RWPE1 (cell line): ENCODE results near the gene SNTG2.

Experiments used
- CTCF ChIA-PET: fragments of 350-600 bp; sonication (Branson Sonifier 250); formaldehyde crosslinking; extraction: SDS; loops from one replicate; lab custom pipeline; 2021; lab: Yijun Ruan, JAX
- POLR2A ChIA-PET: fragments of 400-600 bp; formaldehyde crosslinking; extraction: SDS; loops from one replicate; lab custom pipeline; 2020; ENCODE audit warnings: antibody characterized with exemption; ENCODE audit not compliant: low non-redundant PET; lab: Yijun Ruan, JAX
- DNase-seq: peaks from one replicate; pipeline ENCODE4 v3.0.0; 2012; ENCODE audit warnings: low spot score
- H3K27ac ChIP-seq: fragments of 450-650 bp; 2 replicates; pipeline ENCODE4 v1.5.1; 2017
- TF ChIP-seq, protein P1 (sequence below): fragments of 450-650 bp; conservative IDR thresholded peaks from 2 replicates; pipeline ENCODE4 v1.5.1; 2017; ENCODE audit warnings: low read depth, mild to moderate bottlenecking

The SNTG2 gene

DNA sequence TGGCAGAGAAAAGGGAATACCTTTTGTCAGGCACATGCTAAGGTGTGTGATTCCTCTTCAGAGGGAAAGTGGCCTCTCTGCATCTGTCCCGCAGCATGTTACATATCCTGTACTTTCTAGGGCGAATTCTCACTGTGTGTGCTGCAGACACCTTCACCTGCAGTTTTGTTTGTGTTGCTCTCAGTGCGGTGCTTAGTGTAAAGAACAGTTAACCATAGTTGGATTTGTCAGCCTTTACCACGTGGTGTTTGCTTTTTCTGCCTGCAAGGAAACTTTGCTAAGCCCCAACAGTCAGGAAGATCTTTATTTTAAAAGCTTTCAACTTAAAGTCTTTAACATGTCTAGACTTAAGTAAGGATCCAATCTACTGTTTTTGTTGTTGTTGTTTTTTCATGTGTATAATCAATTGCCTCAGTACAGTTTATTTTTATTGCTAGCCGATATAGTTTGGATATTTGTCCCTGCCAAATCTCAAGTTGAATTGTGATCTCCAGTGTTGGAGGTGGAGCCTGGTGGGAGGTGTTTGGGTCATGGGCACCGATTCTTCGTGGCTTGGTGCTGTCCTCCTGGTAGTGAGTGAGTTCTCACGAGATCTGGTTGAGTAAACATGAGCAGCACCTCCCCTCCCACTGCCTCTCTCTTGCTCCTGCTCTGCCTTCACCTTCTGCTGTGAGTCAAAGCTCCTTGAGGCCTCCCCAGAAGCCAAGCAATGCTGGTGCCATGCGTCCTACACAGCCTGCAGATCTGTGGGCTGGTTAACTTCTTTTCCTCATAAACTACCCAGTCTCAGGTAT is 90.6 kb downstream of the SNTG2 start:
- DNase-seq = no peak

DNA sequence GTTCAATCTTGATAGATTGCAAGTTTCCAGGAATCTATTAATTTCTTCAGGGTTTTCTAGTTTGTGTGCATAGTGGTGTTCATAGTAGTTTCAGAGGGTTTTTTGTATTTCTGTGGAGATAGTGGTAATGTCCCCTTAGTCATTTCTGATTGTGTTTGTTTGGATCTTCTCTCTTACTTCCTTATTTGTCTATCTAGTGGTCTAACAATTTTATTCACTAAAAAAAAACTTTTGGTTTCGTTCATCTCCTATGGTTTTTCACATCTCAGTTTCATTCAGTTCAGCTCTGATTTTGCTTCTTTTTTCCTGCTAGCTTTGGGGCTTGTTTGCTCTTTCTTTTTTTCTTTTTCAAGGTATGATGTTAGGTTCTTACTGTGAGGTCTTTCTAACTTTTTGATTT is 94.5 kb downstream of the SNTG2 start:
- TF ChIP-seq, protein P1, sequence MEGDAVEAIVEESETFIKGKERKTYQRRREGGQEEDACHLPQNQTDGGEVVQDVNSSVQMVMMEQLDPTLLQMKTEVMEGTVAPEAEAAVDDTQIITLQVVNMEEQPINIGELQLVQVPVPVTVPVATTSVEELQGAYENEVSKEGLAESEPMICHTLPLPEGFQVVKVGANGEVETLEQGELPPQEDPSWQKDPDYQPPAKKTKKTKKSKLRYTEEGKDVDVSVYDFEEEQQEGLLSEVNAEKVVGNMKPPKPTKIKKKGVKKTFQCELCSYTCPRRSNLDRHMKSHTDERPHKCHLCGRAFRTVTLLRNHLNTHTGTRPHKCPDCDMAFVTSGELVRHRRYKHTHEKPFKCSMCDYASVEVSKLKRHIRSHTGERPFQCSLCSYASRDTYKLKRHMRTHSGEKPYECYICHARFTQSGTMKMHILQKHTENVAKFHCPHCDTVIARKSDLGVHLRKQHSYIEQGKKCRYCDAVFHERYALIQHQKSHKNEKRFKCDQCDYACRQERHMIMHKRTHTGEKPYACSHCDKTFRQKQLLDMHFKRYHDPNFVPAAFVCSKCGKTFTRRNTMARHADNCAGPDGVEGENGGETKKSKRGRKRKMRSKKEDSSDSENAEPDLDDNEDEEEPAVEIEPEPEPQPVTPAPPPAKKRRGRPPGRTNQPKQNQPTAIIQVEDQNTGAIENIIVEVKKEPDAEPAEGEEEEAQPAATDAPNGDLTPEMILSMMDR = no peak
- no peak overlapping the region for H3K27ac ChIP-seq
- no peak for DNase-seq
- ChIA-PET CTCF (interaction anchor here (0.7 kb wide), 1 partner anchor 95 kb away, joined by 6 read pairs; no protein-coding TSS in a partner anchor), POLR2A (no interaction called here)

More for the DNA sequence above, 90.6 kb downstream of the SNTG2 start:
- no peak overlapping the region for H3K27ac ChIP-seq
- ChIA-PET CTCF (no interaction called here), POLR2A (no interaction called here)
- TF ChIP-seq, protein P1 = no peak

DNA sequence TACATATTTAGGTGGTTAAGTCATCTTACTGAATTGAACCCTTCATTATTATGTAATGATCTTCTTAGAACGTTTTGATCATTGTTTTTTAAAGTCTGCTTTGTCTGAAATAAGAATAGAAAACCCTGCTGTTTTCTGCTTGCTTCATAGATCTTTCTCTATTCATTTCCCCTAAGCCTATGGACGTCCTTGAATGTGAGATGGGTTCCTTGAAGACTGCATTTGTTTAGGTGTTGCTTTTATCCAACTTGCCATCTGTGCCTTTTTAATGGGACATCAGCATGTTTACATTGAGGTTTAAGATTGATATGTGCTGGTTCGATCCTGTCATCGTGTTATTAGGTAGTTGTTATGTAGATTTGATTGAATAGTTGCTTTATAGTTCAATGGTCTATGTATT is 95.4 kb downstream of the SNTG2 start:
- POLR2A ChIA-PET = no interaction called here
- TF ChIP-seq, protein P1 = no peak
- H3K27ac ChIP-seq = no peak overlapping the region
- CTCF ChIA-PET = no interaction called here
- DNase-seq = no peak

DNA sequence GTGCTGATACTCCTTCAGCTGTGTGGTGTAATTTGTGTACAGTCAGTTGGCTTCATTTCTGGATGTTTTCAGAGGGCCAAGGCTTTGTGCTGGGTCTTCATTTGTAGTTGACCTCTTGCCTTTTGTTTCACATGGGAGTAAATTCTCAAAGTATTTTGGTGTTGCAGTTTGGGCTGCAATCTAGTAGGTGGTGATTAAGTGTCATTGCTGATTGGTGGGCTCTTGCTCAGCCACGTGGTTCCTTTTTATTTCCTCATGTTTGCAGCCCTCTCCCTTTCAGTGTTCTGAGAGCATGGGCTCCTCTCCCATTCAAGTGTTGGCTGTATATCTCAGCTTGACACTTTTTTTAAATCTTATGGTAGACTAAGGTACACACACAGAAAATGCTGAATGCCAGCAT is 96.8 kb downstream of the SNTG2 start:
- POLR2A ChIA-PET = no interaction called here
- DNase-seq = no peak
- no peak overlapping the region for H3K27ac ChIP-seq
- CTCF ChIA-PET = no interaction called here
- TF ChIP-seq, protein P1 = no peak

DNA sequence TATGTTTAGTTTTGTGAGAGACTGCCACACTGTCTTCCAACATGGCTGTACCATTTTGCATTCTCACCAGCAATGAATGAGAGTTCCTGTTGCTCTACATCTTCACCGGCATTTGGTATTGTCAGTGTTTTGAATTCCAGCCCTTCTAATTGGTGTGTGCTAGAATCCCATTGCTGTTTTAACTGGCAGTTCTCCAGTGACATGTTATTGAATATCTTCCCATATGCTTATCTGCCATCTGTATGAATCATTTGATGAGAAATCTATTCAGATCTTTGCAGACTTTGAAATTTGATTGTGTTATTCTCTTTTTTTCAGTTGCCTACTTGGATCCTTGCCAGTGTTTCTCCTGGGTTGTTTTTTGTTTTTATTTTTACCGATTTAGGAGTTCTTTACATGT is 99.0 kb downstream of the SNTG2 start:
- H3K27ac ChIP-seq = no peak overlapping the region
- CTCF ChIA-PET = no interaction called here

DNA sequence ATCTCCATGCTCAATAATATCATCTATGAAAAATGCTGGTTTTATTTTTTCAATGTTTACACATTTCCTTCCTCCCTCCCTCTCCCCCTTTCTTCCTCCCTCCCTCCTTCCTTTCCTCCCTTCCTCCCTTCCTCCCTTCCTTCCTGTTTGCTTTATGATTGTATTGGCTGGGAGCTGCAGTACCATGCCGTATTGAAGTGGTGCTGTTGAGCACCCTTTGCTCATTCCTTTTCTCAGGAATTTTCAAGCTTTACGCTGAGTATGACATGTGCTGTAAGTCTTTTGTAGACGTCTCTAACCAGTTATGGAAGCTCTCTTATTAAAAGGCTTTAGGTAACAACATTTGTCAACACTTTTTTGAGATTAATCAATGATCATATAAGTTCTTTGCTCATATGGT is 100.4 kb downstream of the SNTG2 start:
- ChIA-PET POLR2A (no interaction called here), CTCF (interaction anchor here (0.6 kb wide), 1 partner anchor 1683 kb away, joined by 3 read pairs; no protein-coding TSS in a partner anchor)
- no peak for DNase-seq
- TF ChIP-seq, protein P1 = no peak
- H3K27ac ChIP-seq = no peak overlapping the region

More for the DNA sequence above, 99.0 kb downstream of the SNTG2 start:
- DNase-seq = no peak
- POLR2A ChIA-PET = no interaction called here
- TF ChIP-seq, protein P1 = no peak
